NCI-H69 (cell line): Measurements from ENCODE around the gene TJP2.

Source experiments
- DNase-seq: peaks from one replicate; lab custom pipeline; 2025; lab: John Stamatoyannopoulos, UW

The TJP2 gene

DNA sequence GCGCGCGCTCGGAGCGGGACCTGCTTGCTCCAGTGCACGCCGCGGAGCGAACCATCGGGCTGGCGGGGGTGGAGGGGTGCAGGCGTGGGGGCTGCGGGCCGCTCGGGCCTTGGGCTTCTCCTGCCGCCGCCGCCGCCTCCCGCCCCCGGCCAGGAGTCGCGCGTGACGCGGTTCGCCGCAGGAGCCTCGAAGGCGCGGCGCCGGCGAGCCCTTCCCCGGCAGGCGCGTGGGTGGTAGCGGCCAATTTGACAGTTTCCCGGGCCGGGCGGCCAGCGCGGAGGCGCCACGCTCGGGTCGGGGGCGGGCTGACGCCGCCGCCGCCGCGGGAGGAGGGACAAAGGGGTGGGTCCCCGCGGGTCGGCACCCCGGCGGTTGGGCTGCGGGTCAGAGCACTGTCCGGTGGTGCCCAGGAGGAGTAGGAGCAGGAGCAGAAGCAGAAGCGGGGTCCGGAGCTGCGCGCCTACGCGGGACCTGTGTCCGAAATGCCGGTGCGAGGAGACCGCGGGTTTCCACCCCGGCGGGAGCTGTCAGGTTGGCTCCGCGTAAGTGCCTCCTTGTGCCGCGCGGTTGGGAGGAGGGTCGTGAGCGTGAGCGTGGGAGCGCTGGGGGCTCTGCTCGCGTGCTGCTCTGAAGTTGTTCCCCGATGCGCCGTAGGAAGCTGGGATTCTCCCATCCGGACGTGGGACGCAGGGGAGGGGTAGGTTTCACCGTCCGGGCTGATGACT, at the start of gene TJP2:
Gene TJP2 (plus strand): TSS at position 387 of the 725 bp plus-strand sequence. CDS start 96 bp downstream, at position 483.
- DNase-seq, result no peak

DNA sequence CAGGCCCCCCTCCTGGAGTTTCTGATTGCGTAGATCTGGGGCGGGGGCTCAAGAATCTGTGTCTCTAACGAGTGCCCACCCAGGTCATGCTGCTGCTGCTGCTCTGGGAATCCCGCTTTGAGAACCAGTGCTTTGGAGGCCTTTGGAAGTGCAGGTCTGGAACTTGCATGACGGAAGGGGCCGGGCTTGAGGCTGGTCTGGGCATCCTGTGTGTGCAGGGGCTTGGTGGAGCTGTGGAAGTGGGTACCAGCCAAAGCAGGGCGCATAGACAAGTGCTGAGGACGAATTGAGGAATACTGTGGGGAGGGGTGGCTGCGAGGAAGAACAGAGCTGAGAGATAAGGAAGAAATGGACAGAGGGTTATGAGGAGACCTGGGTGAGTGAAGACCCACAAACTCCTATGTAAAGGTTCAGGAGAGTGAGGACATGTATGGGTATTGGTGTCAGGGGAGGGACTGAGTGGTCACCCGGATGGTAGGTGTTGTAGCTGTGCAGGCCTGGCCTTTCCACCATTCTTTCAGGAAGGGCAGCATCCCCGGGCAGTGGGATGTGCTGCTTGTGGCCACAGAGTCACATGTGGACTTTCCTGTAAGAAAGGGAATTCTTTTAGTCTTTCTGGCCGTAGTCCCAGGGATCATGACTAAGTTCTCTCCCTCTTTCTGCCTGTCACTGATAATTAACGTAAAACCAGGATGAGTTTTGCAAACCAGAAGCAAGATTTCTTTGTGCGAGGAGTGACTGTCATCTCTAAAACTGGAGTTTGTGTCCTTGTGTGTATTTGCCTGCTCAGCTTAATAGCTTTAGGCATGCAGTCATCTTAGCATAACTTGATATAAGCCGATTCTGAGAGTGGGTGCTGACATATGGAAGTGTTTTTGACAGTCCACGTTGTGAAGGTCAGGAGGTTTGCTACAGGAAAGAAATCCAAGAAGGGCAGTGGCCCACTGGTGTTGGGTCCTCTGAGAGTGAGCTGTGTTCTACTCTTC, 43.3 kb upstream of the TJP2 start:
- no peak for DNase-seq

DNA sequence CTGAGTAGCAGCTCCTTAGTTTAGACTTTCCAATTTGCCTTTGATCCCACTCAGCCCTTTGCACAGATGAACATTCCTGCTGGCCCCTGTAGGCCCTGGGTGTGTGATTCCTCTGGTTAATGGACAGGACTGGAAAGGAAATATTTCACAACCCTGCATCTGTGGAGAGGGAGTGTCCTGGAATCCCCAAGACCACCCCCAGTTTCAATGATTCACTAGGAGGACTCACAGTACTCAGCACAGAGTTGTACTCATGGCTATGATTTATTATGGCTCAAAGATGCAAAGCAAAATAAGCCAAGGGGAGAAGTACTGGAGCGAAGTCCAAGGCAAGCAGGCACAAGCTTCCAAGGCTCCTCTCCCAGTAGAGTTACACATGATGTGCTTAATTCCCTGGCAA, 42.4 kb upstream of the TJP2 start:
- no peak for DNase-seq

DNA sequence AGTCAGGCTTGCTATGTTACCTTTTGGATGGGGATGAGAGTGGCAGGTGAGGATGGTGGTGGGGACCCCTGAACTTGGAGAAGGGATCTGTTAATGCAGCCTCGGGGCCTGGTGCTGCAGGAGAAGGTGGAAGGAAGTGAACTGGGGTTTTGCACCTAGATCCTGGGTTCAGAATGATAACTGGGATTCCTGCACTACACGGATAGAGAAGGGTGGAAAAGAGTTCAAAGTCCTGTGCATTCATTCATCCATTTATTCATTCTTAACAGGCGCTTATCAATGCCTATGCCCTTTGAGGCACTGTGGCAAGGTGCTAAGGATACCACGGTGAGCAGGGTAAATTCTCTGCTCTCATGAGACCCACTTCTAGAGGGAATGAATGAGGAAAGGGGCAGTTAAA, 41.7 kb upstream of the TJP2 start:
- no peak for DNase-seq

DNA sequence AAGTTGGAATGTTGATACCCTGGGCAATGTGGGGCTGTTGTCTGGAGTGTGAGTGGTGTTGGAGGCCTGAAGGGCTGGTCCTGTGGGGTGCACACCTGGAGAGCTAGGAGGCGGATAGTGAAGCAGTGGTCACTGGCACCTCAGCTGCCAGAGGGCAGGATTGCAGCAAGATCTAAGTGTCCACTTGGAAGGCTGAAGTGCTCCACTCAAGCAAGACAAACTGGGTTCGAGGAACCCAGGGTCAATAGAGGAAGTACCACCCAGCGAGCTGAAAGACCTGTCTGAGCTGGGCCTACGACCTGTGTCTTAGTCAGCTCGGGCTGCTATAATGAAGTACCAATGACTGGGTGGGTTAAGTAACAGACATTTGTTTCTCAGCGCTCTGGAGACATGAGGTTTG, 39.7 kb upstream of the TJP2 start:
- DNase-seq, result no peak

DNA sequence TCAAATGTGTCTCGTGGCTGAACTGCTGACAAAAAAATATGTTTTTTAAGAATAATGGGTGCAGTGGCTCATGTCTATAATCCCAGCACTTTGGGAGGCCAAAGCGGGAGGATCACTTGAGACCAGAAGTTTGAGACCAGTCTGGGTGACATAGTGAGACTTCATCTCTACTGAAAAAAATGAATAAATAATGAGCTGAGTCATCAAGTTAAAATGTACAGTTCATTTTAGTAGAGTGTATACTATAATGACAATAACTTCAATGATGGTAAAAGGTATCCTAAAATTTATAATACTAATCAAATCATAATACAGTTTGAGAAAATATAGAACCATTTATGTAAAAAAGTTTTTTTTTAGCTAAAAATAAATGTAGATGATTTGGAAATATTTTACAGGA, 37.9 kb upstream of the TJP2 start:
- DNase-seq, result no peak

DNA sequence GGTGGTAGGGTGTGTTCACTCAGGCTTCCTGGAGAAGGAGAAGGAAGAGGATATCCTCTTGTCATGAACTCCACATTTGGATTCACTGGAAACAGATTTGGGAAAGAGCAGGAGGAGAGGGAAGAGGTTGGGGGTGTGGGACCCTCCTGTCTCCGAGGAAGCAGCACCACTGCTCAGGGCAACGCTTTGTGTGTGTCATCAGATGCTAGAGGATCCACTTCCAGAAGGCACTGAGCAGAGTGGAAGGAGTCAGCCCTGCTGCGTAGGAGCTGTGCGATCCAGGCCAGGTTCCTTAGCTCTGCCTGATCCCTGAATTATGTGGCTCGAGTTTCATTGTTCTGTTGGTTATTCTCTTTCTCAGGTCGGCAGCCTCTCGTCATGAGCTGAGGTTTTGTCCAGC, 37.3 kb upstream of the TJP2 start:
- no peak for DNase-seq

DNA sequence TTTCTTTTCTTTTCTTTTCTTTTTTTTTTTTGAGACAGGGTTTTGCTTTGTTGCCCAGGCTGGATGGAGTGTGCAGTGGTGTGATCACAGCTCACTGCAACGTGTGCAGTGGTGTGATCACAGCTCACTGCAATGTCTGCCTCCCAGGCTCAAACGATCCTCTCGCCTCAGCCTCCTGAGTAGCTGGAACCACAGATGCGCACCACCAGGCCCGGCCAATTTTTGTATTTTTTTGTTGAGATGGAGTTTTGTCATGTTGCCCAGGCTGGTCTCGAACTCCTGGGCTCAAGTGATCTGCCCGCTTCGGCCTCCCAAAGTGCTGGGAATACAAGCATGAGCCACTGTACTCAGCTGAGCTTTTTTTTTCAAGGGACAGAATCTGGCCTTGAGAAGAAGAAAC, 36.8 kb upstream of the TJP2 start:
- no peak for DNase-seq

DNA sequence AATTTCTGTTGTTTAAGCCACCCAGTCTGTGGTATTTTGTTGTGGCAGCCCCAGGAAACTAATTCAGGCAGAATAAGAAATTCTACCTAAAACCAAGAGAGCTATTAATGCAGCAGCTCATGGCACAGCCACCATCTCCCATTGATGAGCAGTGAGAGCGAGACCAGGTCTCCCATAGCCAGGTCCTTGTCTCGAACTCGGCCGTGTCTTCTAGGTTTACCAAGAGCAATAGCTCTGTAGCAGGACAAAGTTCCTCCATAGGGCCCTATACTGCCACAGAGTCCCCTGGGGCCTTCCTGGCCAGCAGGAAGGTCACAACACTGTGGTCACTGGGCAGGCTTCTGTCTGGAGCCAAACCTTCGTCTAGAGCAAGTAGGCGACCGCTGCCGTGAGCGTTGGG, 34.5 kb upstream of the TJP2 start:
- DNase-seq, result no peak

DNA sequence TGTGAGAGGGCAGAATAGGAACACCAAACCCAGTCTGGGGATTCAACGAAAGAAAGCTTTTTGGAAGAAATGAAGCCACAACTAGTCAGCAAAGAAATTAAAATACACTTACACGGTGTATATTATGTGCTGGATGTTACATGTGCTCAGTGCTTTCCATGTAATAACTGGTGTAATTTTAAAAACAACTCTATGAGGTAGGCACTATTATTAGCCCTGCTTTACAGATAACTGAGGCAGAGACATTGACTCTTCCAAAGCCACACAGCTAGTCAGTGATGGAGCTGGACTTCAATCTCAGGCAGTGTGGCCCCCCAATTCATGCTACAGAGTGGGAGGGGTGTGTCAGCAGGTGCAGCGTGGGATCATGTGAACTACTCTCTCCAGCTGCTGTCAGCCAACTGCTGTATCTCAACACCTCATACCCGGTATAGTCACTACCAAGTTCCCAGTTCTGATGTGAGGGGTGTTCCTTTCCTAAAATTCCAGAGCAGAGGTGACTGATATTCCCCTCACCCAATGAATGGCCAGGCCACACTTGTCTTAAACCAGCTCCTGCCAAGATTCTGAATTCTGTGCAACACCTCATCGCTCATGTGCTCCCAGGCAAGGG, 33.8 kb upstream of the TJP2 start:
- no peak for DNase-seq

DNA sequence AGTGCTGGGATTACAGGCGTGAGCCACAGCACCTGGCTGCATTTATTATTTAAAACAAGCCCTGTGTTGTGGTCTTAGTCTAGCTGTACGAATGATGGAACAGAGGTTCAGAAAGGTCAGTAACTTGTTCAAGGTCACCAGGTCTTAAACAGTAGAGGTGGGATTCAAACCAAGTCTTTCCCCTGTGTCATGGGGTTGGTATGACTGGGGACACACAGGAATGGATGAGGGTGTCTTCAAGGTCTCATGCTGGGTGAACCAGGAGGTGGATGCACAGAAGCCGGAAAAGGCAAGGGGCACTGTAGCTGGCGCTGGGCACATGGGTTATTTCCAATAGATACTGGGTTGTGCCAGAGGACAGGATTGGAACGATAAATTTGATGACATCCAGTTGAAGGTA, 32.2 kb upstream of the TJP2 start:
- no peak for DNase-seq

DNA sequence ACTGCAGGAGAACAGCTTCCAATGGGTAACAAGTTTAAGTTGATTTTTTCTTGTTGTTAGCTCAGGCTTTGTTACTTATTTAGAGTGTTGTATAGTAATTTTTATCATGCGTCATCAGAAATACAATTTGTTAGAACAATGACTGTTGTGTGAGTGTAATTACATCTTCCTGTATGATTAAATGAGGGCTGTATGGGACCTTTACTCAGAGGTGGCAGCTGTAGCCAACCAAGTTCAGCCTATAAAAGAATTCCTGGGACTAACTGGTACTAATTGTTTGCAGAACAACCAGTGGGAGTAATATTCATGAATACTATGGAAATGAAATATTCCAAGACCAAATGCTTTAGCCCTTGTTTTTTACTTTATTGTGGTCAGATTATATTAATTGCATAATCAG, 30.8 kb upstream of the TJP2 start:
- peak; percentile 35 for DNase-seq

DNA sequence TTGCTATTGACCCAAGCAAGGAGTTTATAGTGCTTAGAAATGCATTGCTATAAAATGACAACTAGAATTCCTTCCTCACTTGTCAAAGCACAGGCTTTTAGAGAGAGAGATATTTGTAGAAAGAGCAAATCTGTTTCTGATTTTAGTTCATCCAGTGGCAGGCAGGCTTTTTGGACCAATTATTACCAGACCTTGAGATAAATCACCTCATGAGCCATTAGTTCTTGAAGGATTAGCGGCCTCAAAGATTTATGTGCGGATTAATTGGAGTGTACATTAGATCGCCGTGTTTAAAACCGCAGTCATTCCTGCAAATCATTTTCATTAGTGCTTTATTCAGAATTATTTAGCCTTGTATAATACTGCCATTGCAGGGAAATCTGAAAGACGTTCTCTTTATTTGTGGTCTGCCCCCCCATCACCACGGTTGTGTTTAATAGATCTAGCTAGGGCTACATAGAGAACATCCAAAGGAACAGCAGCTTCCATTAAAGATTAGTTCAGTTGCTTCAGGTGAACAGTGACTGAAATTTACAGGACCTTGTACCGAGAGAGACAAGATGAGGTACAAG, 28.8 kb upstream of the TJP2 start:
- DNase-seq, result no peak

DNA sequence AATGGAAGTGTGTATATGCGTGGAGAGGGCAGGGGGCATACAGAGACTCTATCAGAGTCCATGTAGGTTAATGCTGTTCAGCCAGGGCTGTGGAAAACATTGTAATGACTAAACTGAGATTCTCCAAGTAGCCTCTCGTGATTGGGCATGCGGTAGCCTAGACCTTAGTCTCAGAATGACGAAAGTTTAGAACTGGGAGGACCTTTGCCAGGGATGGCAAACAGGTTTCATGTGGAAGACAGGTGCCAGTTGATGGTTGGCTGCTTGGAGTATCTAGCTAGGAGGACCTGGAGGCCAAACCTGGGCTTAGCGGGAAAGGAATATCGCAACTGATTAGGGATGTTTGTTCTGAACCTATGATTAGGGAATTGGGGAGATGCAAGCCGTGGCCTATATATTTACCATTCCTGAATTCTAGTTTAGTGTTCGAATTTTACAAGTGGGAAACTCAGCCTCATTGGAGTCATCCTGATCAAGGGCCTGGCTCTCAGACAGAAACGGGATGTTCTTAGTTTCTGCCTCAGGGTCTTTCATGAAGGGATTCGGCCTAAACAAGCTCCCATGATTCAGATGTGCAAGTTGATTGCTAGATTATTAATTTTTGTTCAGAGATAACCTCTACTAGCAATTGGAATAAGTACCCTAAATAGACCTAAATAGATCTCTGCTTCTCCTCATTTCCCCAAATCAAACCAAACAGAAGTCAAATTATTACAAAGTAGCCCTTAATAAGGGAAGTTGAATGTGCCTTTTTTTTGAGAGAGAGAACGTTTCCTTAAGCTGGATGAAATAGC, 26.8 kb upstream of the TJP2 start:
- DNase-seq, result no peak

DNA sequence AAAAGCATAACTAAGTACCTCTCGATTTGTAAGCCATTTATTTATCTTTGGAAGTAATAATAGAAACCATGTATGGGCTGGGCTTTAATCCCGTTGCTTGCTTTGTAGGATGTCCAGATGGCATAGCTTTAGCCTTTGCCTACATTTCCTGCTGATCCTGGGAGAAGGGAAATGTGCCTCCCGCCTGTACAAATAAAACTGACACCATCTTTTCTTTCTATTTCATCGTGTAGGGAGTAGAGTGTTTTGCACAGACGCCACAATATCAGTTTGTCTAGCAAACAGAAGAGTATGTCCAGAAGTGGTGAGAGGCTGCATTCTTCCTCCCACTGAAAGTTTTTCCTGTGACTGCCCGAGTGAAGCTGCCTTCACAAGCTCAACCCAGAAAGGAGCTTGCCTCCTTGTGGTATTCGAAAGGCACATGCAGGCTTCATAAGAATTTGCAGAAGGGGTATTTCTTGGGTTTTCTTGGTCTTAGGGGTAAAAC, 24.7 kb upstream of the TJP2 start:
- peak; percentile 87 for DNase-seq

DNA sequence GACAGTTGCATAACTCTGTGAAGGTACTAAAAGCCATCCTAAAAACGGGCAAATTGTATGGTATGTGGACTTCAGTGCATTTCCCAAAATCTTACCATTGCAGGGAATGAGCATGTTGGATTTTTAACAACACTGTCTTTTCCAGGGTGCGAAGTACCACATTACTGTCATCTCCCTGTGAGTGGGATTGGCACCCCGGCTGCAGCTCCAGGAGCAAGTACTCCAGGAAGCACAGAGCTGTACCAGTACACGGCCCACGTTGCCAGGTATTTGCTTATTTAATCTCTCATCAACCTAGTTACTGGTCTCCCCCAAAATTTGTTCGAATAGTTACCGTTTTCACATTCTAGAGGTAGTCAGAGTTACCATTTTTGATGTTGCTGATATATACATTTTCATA, 22.6 kb upstream of the TJP2 start:
- no peak for DNase-seq

DNA sequence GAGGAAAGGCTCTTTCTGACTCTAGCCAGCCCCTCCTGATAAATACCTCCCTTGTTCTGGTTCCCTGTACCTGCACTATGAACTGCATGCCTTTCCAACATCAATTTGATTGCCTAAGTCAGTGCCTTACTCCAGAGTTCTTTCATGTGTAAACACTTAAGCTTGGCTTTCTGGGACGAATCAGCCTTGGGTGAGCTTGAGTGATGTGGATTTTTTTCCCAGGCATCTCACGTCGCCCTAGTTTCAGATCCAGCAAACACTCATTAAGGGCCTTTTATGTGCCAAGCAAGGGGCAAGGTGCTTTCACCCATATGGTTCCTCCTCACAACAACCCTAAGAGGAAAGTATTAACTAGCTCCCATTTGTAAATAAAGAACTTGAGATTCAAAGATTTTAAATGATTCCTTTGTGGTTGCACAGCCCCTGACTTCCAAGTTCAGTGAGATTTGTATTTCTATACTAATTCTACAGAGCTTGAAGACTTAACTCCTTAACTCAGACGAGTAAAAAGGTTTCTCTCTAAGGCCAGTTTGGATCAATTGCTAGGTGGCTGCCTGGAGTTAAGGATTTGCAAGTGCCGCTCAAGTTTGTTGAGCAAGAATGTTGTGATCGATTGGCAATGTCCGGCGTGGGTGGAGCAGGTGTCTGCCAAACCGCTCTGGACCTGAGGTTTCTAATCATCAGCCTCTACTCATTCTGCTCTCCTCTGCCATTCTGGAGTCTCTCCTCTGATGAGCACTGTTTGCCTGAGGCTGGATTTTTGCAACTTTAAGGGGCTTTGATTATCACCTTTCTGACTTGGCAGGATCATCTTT, 20.2 kb upstream of the TJP2 start:
- DNase-seq, result no peak

DNA sequence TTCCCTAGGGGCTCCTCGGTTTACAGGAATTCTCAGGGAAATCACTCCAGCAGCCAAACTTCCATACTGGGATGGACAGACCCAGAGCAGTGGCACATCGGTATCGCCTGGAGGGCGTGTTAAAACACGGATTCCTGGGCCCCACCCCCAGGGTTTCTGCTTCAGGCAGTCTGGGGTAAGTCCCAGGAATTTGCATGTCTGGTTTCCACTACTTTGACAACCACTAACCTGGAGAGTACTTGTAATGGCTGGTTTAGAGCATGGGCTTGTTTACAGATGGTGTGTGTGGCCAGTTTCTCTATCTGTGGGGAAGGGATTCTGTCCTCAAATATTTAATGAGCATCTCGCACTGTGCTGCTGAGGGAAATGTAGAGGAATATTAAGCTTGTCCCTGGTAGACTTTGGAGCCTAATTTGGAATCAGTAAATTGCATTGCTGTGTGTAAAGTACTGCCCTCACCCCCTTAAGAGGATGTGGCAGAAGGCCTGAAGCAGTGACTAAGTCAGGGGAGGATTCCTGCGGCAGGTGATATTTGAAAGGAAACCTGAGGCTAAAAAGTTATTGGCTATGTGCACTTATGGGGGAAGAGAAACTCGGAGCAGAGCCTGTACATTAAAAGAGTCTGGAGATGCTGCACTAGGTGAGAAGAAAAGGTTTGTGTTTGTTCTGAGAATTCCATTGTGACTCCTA, 18.6 kb upstream of the TJP2 start:
- DNase-seq, result no peak

DNA sequence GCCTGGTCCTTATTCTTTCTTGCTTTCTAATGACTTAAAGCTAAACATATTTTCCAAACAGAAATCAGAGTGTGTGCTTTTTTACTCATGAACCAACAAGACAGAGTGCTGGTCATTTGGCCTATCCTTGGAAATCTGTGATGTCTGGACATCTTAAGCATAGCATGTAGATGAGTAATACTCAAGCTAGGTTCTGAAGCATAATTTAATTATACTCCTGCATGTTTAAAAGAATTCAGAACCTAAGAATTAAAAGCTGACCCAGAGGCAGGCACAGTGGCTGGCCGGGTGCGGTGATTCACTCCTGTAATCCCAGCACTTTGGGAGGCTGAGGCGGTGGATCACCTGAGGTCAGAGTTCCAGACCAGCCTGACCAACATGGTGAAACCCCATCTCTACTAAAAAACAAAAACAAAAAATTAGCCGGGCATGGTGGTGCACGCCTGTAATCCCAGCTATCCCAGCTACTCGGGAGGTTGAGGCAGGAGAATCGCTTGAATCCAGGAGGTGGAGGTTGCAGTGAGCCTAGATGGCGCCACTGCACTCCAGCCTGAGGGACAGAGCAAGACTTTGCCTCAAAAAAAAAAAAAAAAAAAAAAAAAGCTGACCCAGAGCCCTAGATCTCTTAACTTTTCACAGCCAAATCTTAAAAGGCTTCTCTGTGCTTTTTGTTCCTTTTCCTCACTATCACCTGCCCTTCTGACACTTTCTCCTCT, 16.2 kb upstream of the TJP2 start:
- no peak for DNase-seq
